GM19023 (cell line): ENCODE data around the gene PET117.
"Not testable (repeated sequence)": the region's sequence is repeated elsewhere in the genome, so short reads cannot be mapped to it uniquely, and the experiment has no call there.

Source experiments
- ATAC-seq: cut with Tn5 transposase; IDR thresholded peaks from one replicate; pipeline ENCODE4 v1.9.1; 2021; ENCODE audit warnings: mild to moderate bottlenecking, moderate library complexity; ENCODE audit not compliant: unreplicated experiment

PET117 gene

DNA sequence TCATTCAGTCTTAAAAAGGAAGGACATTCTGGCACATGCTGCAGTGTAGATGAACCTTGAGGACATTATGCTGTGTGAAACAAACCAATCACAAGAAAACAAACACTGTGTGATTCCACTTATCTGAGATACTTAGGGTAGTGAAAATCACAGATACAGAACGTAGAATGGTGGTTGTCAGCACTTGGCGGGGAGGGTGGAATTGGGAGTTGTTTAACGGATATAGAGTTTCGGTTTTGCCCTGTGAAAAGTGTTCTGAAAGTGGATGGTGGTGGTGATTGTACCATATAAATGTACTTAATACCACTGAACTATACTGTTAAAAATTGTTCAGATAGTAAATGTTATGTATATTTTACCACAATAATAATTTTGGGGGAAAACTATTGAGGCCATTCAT, 18.4 kb downstream of the PET117 start:
- no peak for ATAC-seq

GRCh38 chr20:18164356-18164755, 26.7 kb downstream of the PET117 start:
- ATAC-seq = no peak

DNA sequence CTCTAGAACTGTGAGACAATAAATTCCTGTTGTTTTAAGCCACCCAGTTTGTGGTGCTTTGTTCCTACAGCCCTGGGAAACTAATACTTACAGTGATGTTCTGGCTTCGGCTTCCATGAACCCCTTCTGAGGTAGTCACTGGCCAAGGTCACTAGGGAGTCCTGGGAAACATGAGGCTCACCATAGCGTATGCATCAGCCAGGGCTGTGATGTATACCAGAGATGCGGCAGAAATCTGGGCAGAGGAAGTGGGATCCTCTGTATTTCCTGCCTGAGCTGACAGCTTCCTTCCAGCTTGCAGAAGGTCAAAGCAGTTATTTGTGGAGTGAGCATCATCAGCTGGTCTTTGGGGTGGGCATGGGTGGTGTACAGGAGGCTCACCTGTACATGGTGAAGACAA, 27.9 kb downstream of the PET117 start:
- no peak for ATAC-seq

GRCh38 chr20:18166241-18166881, 28.7 kb downstream of the PET117 start:
- no peak for ATAC-seq

DNA sequence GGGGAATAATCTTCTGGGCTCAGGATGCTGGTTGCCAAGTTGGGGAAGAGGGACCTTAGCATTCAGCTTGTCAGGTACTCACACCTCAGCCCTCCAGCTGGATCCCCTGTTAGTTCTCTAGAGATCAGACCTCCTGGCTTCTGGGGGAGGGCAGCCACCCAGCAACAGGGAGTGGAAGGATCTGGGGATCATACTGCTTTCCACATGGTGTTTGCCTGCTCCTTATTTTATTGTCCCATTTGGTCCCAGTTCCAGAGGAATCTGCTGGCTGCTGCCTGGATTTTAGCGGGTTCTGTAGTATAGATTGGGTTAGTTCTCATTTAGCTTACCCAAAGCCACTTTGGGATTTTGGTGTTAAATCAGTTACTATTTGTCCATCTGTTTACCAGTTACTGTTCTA, 29.3 kb downstream of the PET117 start:
- ATAC-seq = no peak

DNA sequence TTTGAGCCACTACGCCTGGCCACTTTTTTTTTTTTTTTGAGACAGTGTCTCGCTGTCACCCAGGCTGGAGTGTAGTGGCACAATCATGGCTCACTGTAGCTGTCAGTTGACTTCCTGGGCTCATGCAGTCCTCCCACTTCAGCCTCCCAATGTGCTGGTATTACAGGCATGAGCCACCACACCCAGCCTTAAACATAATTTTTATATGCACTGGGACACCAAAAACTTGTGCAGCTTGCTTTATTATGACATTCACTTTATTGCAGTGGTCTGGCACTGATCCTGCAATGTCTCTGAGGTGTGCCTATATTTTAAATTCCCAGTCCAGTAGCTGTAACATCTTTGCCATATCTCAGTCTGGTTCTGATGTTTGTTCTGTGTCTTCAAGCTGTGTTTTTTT, 34.7 kb downstream of the PET117 start:
- ATAC-seq = no peak

GRCh38 chr20:18174906-18175683, 37.4 kb downstream of the PET117 start:
- no peak for ATAC-seq

DNA sequence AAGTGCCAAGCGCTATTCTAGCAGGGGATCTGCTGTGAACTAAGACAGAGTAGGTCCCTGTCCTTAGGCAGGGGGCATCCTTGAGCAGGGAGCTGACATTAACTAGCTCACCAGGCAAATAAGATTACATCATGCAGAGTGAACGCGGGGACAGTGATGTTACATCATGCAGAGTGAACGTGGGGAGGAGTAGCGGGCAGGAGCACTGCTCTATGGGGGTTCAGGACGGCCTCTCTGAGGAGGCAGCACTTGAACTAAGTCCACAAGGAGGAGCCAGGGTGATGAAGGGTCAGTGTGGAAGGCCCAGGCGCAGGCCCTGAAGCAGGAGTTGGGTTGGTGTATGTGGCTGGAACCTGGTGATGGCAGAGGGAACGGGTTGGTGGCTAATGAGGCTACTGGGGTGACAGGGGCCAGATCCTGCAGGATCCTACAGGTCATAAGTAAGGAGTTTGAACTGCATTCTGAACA, 38.7 kb downstream of the PET117 start:
- no peak for ATAC-seq

DNA sequence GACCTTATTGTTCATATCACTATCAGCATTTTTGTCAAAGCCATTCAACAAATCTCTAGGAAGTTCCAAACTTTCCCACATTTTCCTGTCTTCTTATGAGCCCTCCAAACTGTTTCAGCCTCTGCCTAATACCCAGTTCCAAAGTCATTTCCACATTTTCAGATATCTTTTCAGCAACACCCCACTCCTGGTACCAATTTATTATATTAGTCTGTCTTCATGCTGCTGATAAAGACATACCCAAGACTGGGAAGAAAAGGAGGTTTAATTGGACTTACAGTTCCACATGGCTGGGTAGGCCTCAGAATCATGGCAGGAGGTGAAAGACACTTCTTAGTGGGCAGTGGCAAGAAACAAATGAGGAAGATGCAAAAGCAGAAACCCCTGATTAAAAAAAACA, 42.7 kb downstream of the PET117 start:
- not testable (repeated sequence) for ATAC-seq

DNA sequence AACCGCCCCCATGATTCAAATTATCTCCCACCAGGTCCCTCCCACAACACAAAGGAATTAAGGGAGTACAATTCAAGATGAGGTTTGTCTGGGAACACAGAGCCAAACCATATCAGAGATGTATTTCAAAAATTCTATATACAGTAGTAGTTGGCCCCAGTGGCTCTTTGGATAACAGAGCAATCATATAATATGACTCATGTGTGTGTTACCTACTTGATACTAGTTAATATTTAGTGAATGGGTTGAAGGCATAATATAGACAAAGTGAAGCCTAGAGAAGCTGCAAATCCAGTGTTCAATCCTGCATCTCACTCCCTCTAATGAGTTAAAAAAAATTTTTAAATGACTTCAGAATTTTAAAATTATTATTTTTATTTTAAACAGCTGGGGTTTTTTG, 43.2 kb downstream of the PET117 start:
- ATAC-seq = no peak

DNA sequence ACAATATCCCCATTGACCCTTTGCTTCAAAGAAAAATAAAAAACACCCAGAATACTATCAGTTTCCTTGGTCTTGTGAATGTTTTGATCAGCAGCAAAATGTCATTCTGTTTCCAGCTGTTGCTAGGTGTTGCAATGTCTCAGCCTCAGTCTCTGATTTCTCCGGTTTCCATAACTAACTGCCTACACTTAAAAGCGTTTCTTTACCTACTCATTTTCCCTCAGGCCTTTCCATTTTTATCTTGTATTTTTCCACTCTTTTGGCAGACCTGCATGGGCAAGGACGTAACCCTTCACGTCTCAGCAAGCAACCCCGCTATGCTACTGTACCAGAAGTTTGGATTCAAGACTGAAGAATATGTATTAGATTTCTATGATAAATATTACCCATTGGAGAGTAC, 49.4 kb downstream of the PET117 start:
- ATAC-seq = no peak

DNA sequence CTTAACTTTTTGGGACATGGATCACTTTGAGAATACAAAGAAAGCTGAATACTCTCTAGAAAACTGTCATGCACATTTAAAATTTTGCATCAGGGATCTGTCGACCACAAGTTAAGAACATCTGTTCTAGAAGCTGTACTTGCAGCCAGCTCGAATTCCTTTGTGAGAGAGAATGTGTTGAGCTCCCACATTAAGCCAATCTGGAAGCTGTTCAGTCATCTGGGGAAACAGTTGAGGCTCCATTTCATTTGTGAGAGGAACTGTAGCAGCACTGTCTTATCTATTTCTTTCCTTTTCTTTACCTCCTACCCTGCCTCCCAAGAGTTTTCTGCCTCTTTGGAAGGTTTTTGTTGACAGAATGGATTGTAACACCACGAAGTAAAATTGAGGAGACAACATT, 50.8 kb downstream of the PET117 start:
- ATAC-seq = no peak

- ATAC-seq = no peak
These were observed 52.9 kb downstream of the PET117 start for GRCh38 chr20:18190338-18191233.

DNA sequence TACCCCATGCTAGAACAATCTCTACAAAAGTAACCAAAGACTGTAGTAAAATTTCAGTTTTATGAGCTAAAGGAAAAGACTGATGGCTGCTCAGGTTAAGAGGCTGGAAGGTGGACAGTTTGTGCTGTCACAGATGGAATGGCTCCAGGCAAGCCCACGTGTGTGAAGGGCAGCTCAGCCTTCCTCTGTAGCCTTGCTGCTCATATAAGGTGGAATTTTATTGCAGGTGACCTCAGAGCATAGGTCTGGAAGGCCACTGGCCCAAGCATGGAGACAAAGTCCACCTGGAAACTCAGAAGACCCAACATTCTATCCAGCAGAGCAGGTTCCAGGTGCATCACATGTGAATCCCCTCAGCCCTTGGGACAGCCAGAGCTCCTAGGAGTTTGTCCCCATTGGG, 53.6 kb downstream of the PET117 start:
- ATAC-seq = no peak
